HL-60 (cell line): ENCODE results near the gene TIMMDC1.

Source experiments
- GABPA ChIP-seq: IDR thresholded peaks from 2 replicates; pipeline ENCODE4 v1.6.1; 2012; ENCODE audit warnings: low read depth
- POLR2AphosphoS5 ChIP-seq: IDR thresholded peaks from 2 replicates; pipeline ENCODE4 v1.6.1; 2012; ENCODE audit warnings: low read depth
- SPI1 ChIP-seq: IDR thresholded peaks from 2 replicates; pipeline ENCODE4 v1.6.1; 2012; ENCODE audit warnings: low read depth, mild to moderate bottlenecking, borderline replicate concordance
- TF ChIP-seq, protein P1 (sequence below): IDR thresholded peaks from one replicate; pipeline ENCODE4 v1.5.1; 2011; ENCODE audit warnings: low read length, control low read depth, inconsistent platforms; ENCODE audit not compliant: insufficient read depth
- TF ChIP-seq, protein P2 (sequence below): IDR thresholded peaks from 2 replicates; pipeline ENCODE4 v1.6.1; 2012; ENCODE audit warnings: low read depth; ENCODE audit not compliant: insufficient replicate concordance

DNA sequence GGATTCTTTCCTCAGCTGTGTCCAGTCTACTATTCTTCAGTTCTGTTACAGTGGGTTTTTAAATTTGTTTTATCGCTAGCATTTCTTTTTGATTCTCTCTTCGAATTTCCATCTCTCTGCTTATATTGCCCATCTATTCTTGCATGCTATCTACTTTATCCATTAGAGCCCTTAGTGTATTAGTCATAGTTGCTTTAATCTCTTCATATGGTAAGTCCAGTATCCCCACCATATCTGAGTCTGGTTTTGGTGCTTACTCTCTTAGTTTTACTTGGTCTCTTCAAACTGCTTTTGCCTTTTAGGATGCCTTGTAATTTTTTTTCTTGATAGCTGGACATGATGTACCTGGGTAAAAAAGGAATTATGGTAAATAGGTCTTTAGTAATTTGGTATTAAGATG lies 9.1 kb downstream of the TIMMDC1 start:
- TF ChIP-seq, protein P1, sequence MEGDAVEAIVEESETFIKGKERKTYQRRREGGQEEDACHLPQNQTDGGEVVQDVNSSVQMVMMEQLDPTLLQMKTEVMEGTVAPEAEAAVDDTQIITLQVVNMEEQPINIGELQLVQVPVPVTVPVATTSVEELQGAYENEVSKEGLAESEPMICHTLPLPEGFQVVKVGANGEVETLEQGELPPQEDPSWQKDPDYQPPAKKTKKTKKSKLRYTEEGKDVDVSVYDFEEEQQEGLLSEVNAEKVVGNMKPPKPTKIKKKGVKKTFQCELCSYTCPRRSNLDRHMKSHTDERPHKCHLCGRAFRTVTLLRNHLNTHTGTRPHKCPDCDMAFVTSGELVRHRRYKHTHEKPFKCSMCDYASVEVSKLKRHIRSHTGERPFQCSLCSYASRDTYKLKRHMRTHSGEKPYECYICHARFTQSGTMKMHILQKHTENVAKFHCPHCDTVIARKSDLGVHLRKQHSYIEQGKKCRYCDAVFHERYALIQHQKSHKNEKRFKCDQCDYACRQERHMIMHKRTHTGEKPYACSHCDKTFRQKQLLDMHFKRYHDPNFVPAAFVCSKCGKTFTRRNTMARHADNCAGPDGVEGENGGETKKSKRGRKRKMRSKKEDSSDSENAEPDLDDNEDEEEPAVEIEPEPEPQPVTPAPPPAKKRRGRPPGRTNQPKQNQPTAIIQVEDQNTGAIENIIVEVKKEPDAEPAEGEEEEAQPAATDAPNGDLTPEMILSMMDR = no peak
- TF ChIP-seq POLR2AphosphoS5 (no peak), GABPA (no peak), SPI1 (no peak)
- TF ChIP-seq, protein P2, sequence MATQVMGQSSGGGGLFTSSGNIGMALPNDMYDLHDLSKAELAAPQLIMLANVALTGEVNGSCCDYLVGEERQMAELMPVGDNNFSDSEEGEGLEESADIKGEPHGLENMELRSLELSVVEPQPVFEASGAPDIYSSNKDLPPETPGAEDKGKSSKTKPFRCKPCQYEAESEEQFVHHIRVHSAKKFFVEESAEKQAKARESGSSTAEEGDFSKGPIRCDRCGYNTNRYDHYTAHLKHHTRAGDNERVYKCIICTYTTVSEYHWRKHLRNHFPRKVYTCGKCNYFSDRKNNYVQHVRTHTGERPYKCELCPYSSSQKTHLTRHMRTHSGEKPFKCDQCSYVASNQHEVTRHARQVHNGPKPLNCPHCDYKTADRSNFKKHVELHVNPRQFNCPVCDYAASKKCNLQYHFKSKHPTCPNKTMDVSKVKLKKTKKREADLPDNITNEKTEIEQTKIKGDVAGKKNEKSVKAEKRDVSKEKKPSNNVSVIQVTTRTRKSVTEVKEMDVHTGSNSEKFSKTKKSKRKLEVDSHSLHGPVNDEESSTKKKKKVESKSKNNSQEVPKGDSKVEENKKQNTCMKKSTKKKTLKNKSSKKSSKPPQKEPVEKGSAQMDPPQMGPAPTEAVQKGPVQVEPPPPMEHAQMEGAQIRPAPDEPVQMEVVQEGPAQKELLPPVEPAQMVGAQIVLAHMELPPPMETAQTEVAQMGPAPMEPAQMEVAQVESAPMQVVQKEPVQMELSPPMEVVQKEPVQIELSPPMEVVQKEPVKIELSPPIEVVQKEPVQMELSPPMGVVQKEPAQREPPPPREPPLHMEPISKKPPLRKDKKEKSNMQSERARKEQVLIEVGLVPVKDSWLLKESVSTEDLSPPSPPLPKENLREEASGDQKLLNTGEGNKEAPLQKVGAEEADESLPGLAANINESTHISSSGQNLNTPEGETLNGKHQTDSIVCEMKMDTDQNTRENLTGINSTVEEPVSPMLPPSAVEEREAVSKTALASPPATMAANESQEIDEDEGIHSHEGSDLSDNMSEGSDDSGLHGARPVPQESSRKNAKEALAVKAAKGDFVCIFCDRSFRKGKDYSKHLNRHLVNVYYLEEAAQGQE = no peak
